Tibial artery (tissue), 4 donors: ENCODE measurements around the gene LOXL4.

Source experiments
- DNase-seq, 2 donors: peaks; one replicate each; pipeline ENCODE4 v3.0.0-alpha.2; 2019
- H3K27ac ChIP-seq, 2 donors: fragments of 200-600 bp; sonication (generic) in 1 of 2; 1 replicate in 1 of 2; 2 replicates in 1 of 2; pipeline ENCODE4 v1.5.1; 2018 to 2019; ENCODE audit warnings: mild to moderate bottlenecking in 1 of 2
- H3K27me3 ChIP-seq, 2 donors: fragments of 200-600 bp; sonication (generic) in 1 of 2; one replicate each; pipeline versions ENCODE4 v1.5.1 to v1.6.0; 2016 to 2019
- H3K36me3 ChIP-seq, 3 donors: fragments of 200-600 bp; sonication (generic) in 2 of 3; one replicate each; pipeline ENCODE4 v1.5.1; 2016 to 2019; ENCODE audit warnings: mild to moderate bottlenecking in 2 of 3
- H3K4me1 ChIP-seq, 4 donors: fragments of 200-600 bp; sonication (generic) in 2 of 4; 1 replicate in 3 of 4; 2 replicates in 1 of 4; pipeline ENCODE4 v1.5.1; 2016 to 2019
- H3K4me3 ChIP-seq, 2 donors: fragments of 200-600 bp; sonication (generic) in 1 of 2; 1 replicate in 1 of 2; 2 replicates in 1 of 2; pipeline ENCODE4 v1.5.1; 2018 to 2019; ENCODE audit warnings: mild to moderate bottlenecking in 2 of 2
- H3K9me3 ChIP-seq, 3 donors: fragments of 200-600 bp; sonication (generic) in 1 of 3; one replicate each; pipeline ENCODE4 v1.5.1; 2016 to 2019
- intact Hi-C: fragments of 100-400 bp; cut with DNase I; formaldehyde crosslinking; loops from one replicate; pipeline ENCODE4 v1.15.0; 2023; ENCODE audit warnings: low total_unique reads
- TF ChIP-seq, protein P1 (sequence below), 2 experiments: fragments of 200-600 bp in 1 of 2; fragments of 450-650 bp in 1 of 2; IDR thresholded peaks; one replicate each; pipeline ENCODE4 v1.5.1; 2017 to 2019; ENCODE audit warnings: antibody characterized with exemption in 2 of 2, mild to moderate bottlenecking in 1 of 2, moderate library complexity in 1 of 2

Gene LOXL4

DNA sequence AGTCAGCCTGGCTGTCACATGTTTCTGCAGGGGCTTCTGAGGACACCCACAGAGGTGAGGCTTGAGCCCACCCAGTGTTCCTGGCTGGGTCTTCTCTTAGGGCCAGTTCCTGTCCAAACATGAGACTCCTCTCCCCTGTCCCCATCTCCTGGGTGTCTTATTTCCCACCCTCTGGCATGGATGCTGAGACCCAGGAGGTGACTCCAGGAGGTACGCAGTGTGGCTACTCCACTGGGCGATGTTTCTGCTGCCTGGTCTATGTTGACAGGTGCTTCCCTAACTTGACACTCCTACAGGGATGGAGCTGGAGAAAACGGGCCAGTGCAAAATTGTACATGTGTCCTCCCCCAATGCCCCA lies 26.3 kb upstream of the LOXL4 start:
- H3K36me3 ChIP-seq, result no peaks in the 10 kb centered on the region
- H3K27ac ChIP-seq, result no peak overlapping the region
- no peak overlapping the region for H3K4me3 ChIP-seq
- TF ChIP-seq, protein P1, sequence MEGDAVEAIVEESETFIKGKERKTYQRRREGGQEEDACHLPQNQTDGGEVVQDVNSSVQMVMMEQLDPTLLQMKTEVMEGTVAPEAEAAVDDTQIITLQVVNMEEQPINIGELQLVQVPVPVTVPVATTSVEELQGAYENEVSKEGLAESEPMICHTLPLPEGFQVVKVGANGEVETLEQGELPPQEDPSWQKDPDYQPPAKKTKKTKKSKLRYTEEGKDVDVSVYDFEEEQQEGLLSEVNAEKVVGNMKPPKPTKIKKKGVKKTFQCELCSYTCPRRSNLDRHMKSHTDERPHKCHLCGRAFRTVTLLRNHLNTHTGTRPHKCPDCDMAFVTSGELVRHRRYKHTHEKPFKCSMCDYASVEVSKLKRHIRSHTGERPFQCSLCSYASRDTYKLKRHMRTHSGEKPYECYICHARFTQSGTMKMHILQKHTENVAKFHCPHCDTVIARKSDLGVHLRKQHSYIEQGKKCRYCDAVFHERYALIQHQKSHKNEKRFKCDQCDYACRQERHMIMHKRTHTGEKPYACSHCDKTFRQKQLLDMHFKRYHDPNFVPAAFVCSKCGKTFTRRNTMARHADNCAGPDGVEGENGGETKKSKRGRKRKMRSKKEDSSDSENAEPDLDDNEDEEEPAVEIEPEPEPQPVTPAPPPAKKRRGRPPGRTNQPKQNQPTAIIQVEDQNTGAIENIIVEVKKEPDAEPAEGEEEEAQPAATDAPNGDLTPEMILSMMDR (IDR thresholded peaks at IDR 0.05), result no peak
- H3K27me3 ChIP-seq, result no peaks in the 10 kb centered on the region
- H3K4me1 ChIP-seq, result peaks cover 0 to 28% (median 11%) of the 10 kb centered on the region in 4 donors
- no peaks in the 10 kb centered on the region for H3K9me3 ChIP-seq
- intact Hi-C loops, result no loop called here
- DNase-seq, result no peak

- Histone ChIP-seq H3K36me3 (no peaks in the 10 kb centered on the region), H3K27me3 (no peaks in the 10 kb centered on the region), H3K9me3 (no peaks in the 10 kb centered on the region), H3K27ac (no peak overlapping the region), H3K4me1 (peaks cover 0 to 28% (median 11%) of the 10 kb centered on the region in 4 donors), H3K4me3 (no peak overlapping the region)
- intact Hi-C loops, result no loop called here
- TF ChIP-seq, protein P1 (IDR thresholded peaks at IDR 0.05), result no peak
- no peak for DNase-seq
Measured at GRCh38 chr10:98293550-98294269, 25.7 kb upstream of the LOXL4 start.

DNA sequence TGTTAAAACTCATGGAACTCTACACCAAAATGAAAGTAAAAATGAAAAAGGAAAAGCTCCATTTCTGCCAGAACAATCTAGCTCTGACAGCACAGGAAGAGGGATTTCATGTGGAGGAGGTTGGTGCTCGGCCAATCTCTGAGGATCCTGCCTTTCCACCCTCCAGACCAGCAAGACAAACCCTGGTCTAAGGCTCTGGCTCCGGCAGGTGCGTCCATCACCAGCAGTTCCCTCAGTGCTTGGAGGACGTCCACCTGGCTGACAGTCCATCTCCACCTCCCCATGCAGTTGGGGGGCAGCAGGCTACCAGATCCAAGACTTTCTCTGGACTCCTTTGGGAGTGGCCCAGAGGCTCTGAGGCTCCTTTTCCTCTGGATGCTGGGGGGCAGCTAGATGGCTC lies 25.0 kb upstream of the LOXL4 start:
- Histone ChIP-seq H3K4me1 (peaks cover 0 to 28% (median 11%) of the 10 kb centered on the region in 4 donors), H3K27ac (no peak overlapping the region), H3K4me3 (no peak overlapping the region), H3K9me3 (no peaks in the 10 kb centered on the region), H3K27me3 (no peaks in the 10 kb centered on the region), H3K36me3 (no peaks in the 10 kb centered on the region)
- TF ChIP-seq, protein P1 (IDR thresholded peaks at IDR 0.05), result no peak
- no peak for DNase-seq
- intact Hi-C loops, result no loop called here

GRCh38 chr10:98289802-98290209 lies 21.8 kb upstream of the LOXL4 start:
- Histone ChIP-seq H3K27me3 (no peaks in the 10 kb centered on the region), H3K9me3 (no peaks in the 10 kb centered on the region), H3K4me3 (no peak overlapping the region), H3K4me1 (peaks cover 0 to 19% (median 7%) of the 10 kb centered on the region in 4 donors), H3K27ac (no peak overlapping the region), H3K36me3 (no peaks in the 10 kb centered on the region)
- TF ChIP-seq, protein P1 (IDR thresholded peaks at IDR 0.05), result no peak
- DNase-seq, result no peak
- intact Hi-C loops, result no loop called here

DNA sequence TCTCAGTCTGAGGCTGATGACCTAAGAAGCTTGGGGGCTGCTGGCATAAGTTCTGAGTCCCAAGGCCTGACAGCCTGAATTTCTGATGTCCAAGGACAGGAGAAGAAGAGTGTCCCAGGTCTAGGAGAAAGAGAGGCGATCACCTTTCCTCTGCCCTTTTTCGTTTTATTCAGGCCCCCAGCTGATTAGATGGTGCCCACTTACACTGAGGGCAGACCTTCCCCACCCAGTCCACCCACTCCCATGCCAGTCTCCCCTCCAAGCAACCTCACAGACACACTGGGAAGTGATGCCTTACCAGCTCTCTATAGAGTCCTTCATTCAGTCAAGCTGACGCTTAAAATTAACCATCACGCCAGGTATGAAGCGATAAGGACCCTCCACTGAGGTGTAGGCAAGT lies 19.3 kb upstream of the LOXL4 start:
- no peaks in the 10 kb centered on the region for H3K27me3 ChIP-seq
- H3K27ac ChIP-seq, result no peak overlapping the region
- no peak overlapping the region for H3K4me3 ChIP-seq
- DNase-seq, result no peak
- intact Hi-C loops, result no loop called here
- no peaks in the 10 kb centered on the region for H3K4me1 ChIP-seq
- H3K9me3 ChIP-seq, result no peaks in the 10 kb centered on the region
- no peaks in the 10 kb centered on the region for H3K36me3 ChIP-seq
- TF ChIP-seq, protein P1 (IDR thresholded peaks at IDR 0.05), result no peak
